ENCODE measurements around the gene THSD4. TPM values are rescaled to one million over a fixed set of nuclear protein-coding genes. Genes with fewer than 3 reads are reported as not detected.

THSD4 gene
- total RNA-seq, 1 donor from 2014 or later = 13.1 TPM

- no peak for DNase-seq (ENCODE audit: low read depth in 2 of 2)
Measured at GRCh38 chr15:71223516-71223915, 108.2 kb downstream of the THSD4 start.

- DNase-seq (ENCODE audit: low read depth in 2 of 2) = no peak
Measured at GRCh38 chr15:71224024-71224423, 108.8 kb downstream of the THSD4 start.

GRCh38 chr15:71225851-71226250 lies 110.6 kb downstream of the THSD4 start:
- no peak for DNase-seq (ENCODE audit: low read depth in 2 of 2)

- no peak for DNase-seq (ENCODE audit: low read depth in 2 of 2)
Measured at GRCh38 chr15:71226536-71227455, 111.5 kb downstream of the THSD4 start.

GRCh38 chr15:71228403-71228802 lies 113.1 kb downstream of the THSD4 start:
- no peak for DNase-seq (ENCODE audit: low read depth in 2 of 2)

GRCh38 chr15:71230303-71230702 lies 115.0 kb downstream of the THSD4 start:
- DNase-seq (ENCODE audit: low read depth in 2 of 2) = no peak

DNA sequence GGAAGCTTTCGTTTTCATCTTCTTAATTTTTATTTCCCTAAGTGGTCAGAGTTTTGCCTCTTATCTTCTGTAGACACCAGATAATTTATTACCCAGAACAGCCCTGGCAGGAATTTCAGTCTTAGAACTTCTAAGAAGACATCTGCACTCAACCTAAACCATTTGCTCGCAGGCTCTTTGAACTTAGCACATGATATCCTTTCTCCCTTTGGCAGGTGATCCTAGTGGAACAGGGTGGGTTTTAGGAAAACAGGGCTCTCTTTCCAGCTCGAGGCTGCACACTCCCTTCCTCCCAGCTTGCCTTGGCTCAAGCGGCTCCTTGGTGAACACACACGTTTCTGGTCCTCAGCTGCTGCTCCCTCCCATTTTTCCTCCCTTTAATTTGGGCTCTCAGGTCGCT lies 116.5 kb downstream of the THSD4 start:
- DNase-seq (ENCODE audit: low read depth in 2 of 2) = no peak

DNA sequence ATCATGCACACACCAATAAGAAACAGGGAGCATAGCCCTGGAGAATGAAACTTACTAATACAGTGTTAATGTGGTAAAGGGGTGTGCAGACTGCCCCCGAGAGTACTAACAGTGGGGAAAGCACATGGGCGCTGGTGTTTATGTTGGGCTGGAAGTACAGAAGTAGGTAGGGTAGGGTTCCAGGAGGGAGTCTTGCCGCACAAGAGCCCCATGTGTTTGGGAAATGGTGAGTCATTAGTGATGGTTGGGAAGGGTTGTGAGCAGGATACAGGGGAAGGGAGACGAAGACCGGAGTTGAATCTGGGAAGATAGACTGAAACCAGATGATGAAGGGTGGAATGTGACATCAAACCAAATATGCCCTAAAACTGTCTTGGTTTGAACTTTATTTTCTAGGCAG lies 117.1 kb downstream of the THSD4 start:
- no peak for DNase-seq (ENCODE audit: low read depth in 2 of 2)

GRCh38 chr15:71237456-71238188 lies 122.4 kb downstream of the THSD4 start:
- DNase-seq (ENCODE audit: low read depth in 2 of 2) = peak; percentile 20 to 94

DNA sequence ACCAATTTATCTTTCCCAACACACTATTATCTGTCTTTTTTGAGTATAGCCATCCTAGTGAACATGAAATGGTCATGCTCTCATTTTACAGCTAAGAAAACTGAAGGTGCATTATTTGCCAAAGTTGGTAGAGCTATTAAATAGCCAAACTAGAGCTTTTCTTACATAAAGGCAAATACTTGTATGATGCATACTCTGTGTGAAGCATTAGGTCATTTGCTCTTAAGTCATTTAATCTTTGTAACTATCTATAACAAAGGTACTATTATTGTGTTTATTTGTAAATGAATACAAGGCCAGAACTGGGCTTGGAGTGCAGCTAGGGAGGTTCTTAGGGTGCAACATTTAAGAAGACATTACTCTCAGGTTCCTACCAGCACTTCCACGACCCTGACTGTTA lies 123.7 kb downstream of the THSD4 start:
- DNase-seq (ENCODE audit: low read depth in 2 of 2) = no peak

DNA sequence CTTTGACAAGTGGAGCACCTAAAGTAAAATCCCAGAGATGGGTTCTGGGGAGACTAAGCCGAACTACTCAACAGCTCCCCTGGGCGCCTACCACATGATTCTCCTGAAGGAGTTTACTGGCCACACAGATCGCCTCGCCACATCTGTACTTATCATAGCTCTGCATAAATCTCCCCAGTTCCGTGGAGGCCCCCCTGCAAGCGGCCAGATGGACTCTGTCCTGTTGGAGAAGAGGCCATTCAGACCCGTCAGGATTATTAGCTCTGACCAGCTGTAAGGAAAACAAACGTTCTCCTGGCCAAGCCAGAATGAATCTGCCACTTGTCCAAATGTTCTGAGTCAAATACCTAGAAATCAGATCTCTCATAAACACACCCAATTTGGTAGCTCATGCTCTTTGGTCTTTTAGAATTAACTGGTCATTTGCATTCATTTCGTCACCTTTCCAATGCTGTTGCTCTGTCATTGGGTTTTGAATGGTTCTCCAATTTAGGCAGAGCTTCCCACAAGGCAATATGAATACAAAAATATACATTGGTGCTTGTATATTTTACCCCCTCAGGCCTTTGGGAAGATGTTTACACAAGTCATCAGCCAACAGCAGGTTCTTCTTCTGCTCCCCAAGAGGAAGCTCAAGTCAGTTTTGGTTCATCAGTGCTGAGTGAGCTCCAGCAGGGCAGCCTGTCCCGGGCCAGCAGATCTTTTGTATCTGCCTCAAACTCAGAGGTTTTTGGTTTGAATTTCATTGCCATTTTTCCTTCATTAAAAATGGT lies 124.5 kb downstream of the THSD4 start:
- DNase-seq (ENCODE audit: low read depth in 2 of 2) = no peak

GRCh38 chr15:71242292-71242691 lies 127.0 kb downstream of the THSD4 start:
- no peak for DNase-seq (ENCODE audit: low read depth in 2 of 2)

DNA sequence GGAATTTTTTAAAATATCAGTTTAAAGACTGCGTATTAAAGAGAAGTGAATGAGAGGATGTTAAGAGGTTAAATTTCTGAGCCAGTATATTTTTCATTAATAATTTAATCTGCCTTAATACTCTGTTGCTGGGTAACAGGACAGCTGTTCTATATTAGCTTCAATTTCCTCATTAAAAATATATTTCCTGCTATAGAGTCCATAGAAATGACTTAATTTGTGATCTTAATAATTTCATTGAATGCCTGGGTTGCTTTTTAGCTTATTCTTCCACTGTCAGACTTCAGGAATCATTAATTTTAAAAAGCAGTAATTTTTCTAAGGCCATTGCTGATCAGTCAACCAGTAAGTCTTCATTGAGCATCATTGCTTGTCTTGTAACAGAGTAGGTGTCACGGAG lies 129.0 kb downstream of the THSD4 start:
- no peak for DNase-seq (ENCODE audit: low read depth in 2 of 2)

DNA sequence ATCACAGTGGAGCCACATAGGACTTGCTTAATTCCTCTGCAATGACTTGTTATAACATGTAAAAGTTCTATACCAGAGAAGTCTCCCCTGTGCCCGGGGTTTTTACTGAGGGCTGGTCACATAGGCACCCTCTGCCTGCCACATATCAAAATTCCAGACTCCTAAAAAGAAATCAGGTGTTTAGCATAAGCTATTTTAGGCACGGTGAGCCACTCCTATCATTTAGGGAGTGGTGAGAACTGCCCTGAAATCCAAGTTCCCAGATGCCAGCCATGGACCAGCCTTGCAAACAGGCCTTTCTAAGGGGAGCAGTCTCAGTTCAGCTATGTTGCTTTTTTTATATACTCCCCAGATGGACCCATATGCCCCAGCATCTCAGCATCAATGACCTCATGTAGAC lies 130.3 kb downstream of the THSD4 start:
- no peak for DNase-seq (ENCODE audit: low read depth in 2 of 2)

DNA sequence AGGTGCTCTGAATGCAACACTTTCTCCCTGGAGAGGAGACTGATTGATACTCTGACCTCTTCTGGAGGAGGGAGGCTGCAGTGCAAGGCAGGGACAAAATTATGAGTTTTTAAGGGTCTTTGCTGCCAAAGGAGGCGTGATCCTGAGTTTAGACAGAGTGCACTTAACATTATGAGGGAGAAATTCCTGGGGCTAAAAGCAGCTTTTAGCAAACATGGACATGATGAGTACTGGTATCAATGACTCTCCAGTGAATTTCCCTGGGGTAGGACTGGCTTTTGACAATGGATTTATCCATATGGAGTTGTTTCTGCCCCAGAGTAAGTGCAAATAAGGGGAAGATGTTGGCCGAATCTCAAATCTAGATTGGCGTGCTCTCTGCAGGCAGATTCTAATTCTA lies 133.1 kb downstream of the THSD4 start:
- DNase-seq (ENCODE audit: low read depth in 2 of 2) = no peak

DNA sequence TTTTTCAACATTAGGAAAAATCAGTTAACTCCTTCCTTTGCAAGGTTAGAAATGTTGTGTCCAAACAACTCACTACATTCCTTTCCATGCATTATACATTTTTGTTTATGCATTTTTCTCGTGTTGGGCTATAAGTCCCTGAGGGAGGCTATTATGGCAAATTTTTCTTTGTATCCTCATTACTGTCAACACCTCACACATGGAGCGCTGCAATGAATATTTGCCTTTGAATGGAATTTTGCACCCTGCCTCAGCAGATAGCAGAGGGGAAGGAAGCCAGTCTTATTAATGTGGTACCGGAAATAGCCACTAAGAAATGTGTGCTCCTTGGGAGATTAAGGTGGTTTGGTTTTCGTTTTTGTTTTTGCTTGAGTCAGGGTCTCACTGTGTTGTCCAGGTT lies 134.7 kb downstream of the THSD4 start:
- DNase-seq (ENCODE audit: low read depth in 2 of 2) = peak in 1 of 2 donors; percentile 28

DNA sequence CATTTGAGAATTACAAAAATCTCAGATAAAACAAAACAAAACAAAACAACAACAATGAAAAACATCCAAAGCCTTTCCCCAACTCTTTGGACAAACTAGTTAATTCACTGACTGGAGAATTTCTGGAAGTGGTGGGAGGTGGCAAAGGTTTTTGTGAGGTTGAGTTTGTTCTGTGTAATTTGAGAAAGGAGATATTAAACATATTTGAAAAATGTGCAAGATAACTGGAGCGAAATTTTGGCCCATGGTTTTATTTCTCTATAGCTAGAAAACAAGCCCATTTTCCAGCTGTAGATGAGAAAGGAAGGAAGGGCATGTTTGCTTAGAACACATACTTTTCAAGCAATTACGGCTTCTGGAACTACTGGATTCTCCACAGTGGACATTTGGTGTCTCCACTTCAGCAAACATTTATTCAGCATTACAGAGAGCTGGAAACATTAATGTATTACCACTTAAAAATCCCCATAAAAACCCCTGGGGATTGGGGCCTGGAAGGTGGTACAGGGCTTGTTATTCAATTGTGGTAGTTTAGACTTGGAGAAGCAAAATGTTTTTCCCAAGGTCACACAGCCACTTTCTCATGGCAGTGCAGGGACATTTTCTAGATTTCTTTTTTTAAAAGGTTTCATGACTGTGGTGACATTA lies 135.8 kb downstream of the THSD4 start:
- DNase-seq (ENCODE audit: low read depth in 2 of 2) = peak; percentile 40 to 55

DNA sequence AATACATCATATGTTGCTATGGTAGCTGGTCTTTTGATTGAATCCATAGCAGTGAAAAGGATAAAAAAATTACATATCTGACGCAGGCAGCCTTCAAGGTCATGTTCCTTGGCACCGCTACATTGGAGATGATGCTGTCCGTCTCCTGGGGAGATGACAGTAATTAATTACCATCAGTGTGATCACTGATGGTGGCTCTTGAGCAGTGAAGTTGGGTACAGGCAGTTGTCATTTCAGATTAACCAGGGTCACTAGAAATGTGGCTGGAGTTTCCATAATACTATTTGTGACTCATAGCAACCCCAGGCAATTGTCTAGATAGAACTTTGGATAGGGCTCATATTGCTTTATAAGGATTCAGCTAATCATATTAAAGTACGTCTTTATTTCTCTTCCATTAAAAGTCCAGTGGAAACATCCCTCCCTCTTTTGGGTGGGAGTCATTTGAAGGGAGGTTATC lies 136.3 kb downstream of the THSD4 start:
- DNase-seq (ENCODE audit: low read depth in 2 of 2) = peak; percentile 61 to 64

- peak in 1 of 2 donors; percentile 49 for DNase-seq (ENCODE audit: low read depth in 2 of 2)
Measured at GRCh38 chr15:71252044-71252739, 136.9 kb downstream of the THSD4 start.

DNA sequence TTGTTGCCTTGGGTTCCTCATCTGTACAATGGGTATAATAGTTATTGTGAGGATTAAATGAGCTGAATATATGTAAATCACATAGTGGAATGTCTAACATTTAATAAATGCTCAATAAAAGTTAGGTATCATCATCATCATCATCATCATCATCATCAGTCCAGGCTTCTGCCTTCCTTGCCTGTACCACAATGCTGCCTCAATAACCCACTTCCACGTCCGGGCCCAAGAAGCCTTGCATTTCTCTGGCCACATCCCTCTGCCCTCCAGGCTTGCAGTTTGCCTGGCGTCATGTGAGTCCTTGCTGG lies 137.4 kb downstream of the THSD4 start:
- no peak for DNase-seq (ENCODE audit: low read depth in 2 of 2)

- no peak for DNase-seq (ENCODE audit: low read depth in 2 of 2)
Measured at GRCh38 chr15:71254491-71254890, 139.2 kb downstream of the THSD4 start.
